Neutrophil (primary cell): ENCODE data around the gene ATAT1.

Source experiments
- H3K27ac ChIP-seq: fragments of 200-600 bp; sonication (generic); 2 replicates; pipeline ENCODE4 v1.5.1; 2016; ENCODE audit warnings: mild to moderate bottlenecking, moderate library complexity
- H3K27me3 ChIP-seq: fragments of 200-600 bp; sonication (generic); 2 replicates; pipeline ENCODE4 v1.6.0; 2016; ENCODE audit warnings: mild to moderate bottlenecking
- H3K36me3 ChIP-seq: fragments of 200-600 bp; sonication (generic); 2 replicates; pipeline ENCODE4 v1.5.1; 2017
- H3K4me1 ChIP-seq, 2 experiments: fragments of 200-600 bp in 1 of 2; sonication (generic) in 1 of 2; 1 replicate in 1 of 2; 2 replicates in 1 of 2; pipeline versions ENCODE4 v1.5.1 to v1.6.1; 2013 to 2016; ENCODE audit warnings: low read depth in 1 of 2, low read length in 1 of 2, mild to moderate bottlenecking in 1 of 2, moderate library complexity in 1 of 2; ENCODE audit not compliant: control insufficient read depth in 1 of 2, insufficient read depth in 1 of 2
- H3K4me3 ChIP-seq, 2 experiments: fragments of 200-600 bp in 1 of 2; sonication (generic) in 1 of 2; 1 replicate in 1 of 2; 2 replicates in 1 of 2; pipeline ENCODE4 v1.5.1; 2013 to 2016; ENCODE audit warnings: low read depth in 1 of 2, low read length in 1 of 2, mild to moderate bottlenecking in 1 of 2, moderate library complexity in 1 of 2
- H3K9me3 ChIP-seq: fragments of 200-600 bp; sonication (generic); 2 replicates; pipeline ENCODE4 v1.5.1; 2016
- CTCF ChIP-seq: fragments of 200-600 bp; sonication (generic); IDR thresholded peaks from 2 replicates; pipeline ENCODE4 v1.5.1; 2016; ENCODE audit warnings: antibody characterized with exemption

The ATAT1 gene

GRCh38 chr6:30685157-30686008 is 58.7 kb downstream of the ATAT1 start:
- H3K4me3 ChIP-seq: peak overlapping the region; percentile 95 to 100
- TF ChIP-seq CTCF: no peak
- H3K36me3 ChIP-seq: peaks cover 19% of the 10 kb centered on the region
- H3K27me3 ChIP-seq: no peaks in the 10 kb centered on the region
- H3K9me3 ChIP-seq: no peaks in the 10 kb centered on the region
- peak overlapping the region; percentile 95 for H3K27ac ChIP-seq
- H3K4me1 ChIP-seq: peaks cover 53 to 76% of the 10 kb centered on the region in 2 experiments

- peak within 1 kb of the TSS; percentile 95 to 100 for H3K4me3 ChIP-seq
- no peaks in the 10 kb centered on the region for H3K9me3 ChIP-seq
- H3K36me3 ChIP-seq: peaks cover 11% of the 10 kb centered on the region
- H3K4me1 ChIP-seq: peaks cover 53 to 76% of the 10 kb centered on the region in 2 experiments
- H3K27ac ChIP-seq: peak within 1 kb of the TSS; percentile 95
- TF ChIP-seq CTCF: no peak
- no peaks in the 10 kb centered on the region for H3K27me3 ChIP-seq
These were observed 59.6 kb downstream of the ATAT1 start, which contains the start of gene PPP1R18 for GRCh38 chr6:30686009-30686907. PPP1R18 (minus strand) TSS chr6:30686645; CDS start chr6:30686018, 627 bp downstream.

GRCh38 chr6:30686908-30687658 is 60.4 kb downstream of the ATAT1 start:
- Histone ChIP-seq H3K4me3 (peak overlapping the region; percentile 95 to 100), H3K4me1 (peaks cover 52 to 69% of the 10 kb centered on the region in 2 experiments), H3K27ac (peak overlapping the region; percentile 95), H3K36me3 (peaks cover 5% of the 10 kb centered on the region), H3K9me3 (no peaks in the 10 kb centered on the region), H3K27me3 (no peaks in the 10 kb centered on the region)
- no peak for TF ChIP-seq CTCF

GRCh38 chr6:30687659-30688431 is 61.2 kb downstream of the ATAT1 start:
- Histone ChIP-seq H3K27ac (peak overlapping the region; percentile 95), H3K4me1 (peaks cover 50 to 63% of the 10 kb centered on the region in 2 experiments), H3K9me3 (no peaks in the 10 kb centered on the region), H3K36me3 (no peaks in the 10 kb centered on the region), H3K27me3 (no peaks in the 10 kb centered on the region), H3K4me3 (peak overlapping the region; percentile 95 to 100)
- TF ChIP-seq CTCF: no peak
